Measurements from ENCODE around the gene INTS15. TPM values are rescaled to one million over a fixed set of nuclear protein-coding genes. Genes with fewer than 3 reads are reported as not detected.

Gene INTS15
- total RNA-seq = 7.8 and 9.9 TPM in 2 replicates

DNA sequence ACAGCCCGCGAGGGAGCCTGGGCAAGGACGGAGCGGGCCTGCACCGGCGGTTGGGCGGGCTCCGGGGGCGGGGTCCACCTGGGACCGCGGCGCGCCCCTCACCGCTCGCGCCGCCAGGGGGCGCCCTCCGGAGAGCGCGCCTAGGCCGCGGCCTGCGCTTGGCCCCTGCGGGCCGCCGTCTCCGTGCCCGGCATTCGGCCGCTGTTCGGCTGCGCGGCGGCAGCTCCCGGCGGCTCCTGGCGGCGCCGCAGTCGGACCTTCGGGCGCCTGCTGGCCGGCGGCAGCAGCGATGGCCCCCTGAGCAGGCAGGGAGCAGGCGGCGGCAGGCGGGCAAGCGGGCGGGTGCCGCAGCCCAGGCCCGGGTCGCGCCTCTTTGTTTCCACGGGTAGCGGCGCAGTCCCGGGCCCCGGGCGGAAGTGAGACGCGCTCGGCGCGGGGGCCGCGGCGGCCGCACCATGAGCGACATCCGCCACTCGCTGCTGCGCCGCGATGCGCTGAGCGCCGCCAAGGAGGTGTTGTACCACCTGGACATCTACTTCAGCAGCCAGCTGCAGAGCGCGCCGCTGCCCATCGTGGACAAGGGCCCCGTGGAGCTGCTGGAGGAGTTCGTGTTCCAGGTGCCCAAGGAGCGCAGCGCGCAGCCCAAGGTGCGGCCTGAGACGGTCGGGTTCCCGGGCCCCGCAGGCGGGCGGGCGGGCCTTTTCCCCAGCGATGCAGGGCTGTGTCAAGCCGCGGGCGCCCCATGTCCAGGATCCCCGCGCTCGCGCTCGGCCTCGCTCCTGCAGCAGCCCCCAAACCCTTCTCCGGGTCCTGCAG is at the start of gene INTS15:
INTS15 (plus strand) TSS at position 193 of the 816 bp plus-strand sequence; CDS start at position 456, 263 bp downstream.

DNA sequence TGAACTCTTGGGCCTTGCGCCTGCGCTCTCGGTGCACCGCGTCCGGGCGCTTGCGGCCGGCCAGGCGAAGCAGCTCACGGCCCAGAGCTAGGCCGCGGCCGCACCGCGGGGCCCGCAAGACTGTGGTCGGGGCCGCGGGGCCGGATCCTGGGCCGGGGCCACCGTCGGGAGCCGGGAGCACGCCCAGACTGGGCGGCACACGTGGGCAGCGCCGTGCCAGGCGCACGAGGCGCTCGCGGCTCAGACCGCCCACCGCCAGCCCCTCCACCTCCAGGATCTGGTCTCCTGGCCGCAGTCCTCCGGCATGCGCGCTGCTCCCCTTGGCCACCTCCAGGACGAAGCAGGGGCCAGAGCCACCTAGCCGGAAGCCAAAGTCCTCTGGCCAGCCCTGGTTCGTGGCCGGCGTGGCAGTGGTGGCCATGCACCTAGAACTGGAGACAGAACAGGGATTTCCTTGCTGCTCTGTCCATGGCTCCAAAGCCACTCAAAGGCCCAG is 38.8 kb upstream of the INTS15 start, which contains the start of gene GRID2IP:
GRID2IP (minus strand) TSS at position 446 of the 496 bp plus-strand sequence; CDS start at position 421, 25 bp downstream.

DNA sequence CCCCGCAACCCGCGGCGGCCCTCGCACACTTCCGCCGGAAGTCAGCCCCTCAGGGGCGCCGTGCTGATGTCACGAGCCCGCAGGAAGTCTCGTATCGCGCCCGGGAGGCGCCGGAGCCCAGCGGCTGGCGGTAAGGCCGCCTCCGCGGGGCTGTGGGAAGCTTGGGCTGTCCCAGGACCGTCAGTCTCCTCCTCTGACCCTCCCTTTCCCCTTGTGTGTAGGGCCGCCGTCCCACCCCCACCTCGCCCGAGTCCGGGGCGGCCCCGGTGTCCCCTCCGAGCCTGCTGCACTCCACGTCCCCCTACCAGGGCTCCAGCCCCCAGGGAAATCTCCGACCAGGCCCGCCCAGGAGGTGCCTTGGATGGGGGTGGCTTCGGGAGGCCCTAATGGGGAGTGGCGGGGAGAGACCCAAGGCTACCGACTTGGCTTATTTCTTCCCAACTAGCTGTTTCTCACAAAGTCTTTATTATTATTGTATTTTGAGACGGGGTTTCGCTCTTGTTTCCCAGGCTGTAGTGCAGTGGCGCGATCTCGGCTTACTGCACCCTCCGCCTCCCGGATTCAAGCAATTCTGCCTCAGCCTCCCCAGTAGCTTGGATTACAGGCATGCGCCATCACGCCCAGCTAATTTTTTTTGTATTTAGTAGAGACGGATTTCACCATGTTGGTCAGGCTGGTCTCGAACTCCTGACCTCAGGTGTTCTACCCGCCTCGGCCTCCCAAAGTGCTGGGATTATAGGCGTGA is 12.3 kb upstream of the INTS15 start, which contains the start of gene ZDHHC4:
ZDHHC4 (plus strand) TSS at position 86 of the 745 bp plus-strand sequence. CDS start 3,108 bp downstream, outside the sequence.

DNA sequence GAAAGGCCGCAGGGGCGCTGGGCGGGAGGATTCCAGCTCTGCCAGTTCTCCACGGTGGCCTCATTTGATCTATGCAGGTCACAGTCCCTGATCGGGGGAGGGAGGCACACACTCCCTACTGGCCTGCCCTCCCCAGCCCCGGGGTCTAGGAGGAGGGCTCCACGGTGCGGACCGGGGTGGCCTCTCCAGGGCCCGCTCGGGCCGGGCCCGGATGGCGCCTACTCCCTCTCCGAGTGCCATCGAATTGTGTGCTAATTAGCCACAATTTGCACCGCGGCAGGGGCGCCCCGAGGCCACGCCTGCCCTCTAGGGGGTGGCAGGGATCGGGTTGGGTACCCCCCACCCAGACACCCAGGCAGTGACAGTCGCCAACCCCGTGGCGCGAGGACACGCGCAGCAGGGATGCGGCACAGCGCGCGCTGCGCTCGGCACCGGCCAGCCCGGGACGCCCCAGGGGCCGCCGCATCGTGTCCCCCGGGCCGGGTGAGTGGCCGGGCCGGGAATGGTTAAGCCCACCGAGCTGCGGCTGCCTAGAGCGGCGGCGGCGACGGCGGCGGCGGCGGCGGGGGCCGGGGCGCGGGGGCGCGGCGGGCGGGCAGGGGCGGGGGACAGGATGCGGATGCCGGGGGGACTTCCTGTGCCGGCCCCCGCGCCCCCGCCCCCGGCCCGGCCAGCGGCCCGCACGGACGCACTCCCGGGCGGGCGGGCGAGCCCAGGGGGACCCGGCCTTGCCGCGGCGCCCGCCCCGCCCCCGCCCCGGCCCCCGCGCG is 25.3 kb downstream of the INTS15 start, which contains the start of gene ZNF853:
ZNF853 (plus strand) TSS at position 658 of the 770 bp plus-strand sequence. CDS start 565 bp downstream, outside the sequence.

DNA sequence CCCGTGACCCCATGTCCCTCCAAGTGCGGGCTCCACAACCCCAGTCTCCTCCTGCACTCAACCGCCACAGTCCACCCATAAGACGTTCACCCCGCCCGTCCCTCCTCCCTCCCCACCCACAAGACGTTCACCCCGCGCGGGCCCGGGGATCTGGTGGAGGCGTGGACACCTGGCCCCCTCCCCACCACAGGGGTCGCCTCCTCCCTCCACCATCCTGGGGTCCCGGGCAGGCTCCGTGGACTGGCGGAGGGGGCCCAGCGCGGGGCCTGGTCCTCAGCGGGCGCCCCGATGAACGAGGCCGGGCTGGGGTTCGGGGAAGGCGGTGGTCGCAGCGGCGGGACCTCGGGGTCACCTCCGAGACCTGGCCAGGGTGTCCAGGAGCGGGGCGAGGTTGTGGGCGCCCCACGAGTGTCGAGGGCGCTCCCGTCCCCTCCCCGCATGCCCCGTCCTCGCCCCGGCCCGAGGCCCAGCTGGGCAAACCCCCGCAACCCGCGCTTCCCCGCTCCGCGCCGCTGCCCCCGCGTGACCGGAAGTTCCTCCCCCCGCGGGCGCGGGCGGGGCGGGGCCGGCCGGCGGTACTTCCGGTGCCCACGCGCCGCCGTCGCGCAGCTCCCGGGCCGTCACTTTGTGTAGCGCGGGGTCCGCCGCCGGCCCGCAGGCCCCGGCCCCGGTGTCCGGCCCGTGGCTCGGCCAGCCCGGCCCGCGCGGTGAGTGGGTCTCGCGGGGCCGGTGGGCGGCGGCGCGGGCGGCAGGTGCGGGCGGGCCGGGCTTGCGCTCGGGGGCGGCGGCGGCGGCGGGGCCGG is 47.1 kb downstream of the INTS15 start, which contains the start of gene ZNF316:
ZNF316 (plus strand) TSS at position 578 of the 803 bp plus-strand sequence. CDS start 5,092 bp downstream, outside the sequence.

Other genes with a start within 250 kb of the INTS15 start
- 9.1 and 15.2 TPM in 2 replicates for gene FAM220A, start 241.1 kb upstream of the INTS15 start, total RNA-seq
- 41.9 and 104 TPM in 2 replicates for gene RAC1, start 215.5 kb upstream of the INTS15 start, total RNA-seq
- gene DAGLB, start 142.1 kb upstream of the INTS15 start, total RNA-seq = 18.8 and 21.9 TPM in 2 replicates
- gene KDELR2, start 105.9 kb upstream of the INTS15 start, total RNA-seq = 90.0 and 125 TPM in 2 replicates
- gene GRID2IP, start 38.6 kb upstream of the INTS15 start, total RNA-seq = under 0.01 TPM in 1 of 2 replicates, not detected in the other
- gene ZDHHC4, start 12.6 kb upstream of the INTS15 start, total RNA-seq = 20.2 and 50.6 TPM in 2 replicates
- 0.16 and 1.9 TPM in 2 replicates for gene ZNF853, start 25.6 kb downstream of the INTS15 start, total RNA-seq
- 7.4 and 17.0 TPM in 2 replicates for gene ZNF316, start 47.3 kb downstream of the INTS15 start, total RNA-seq
- gene ZNF12, start 116.9 kb downstream of the INTS15 start, total RNA-seq = 7.3 and 17.2 TPM in 2 replicates
- gene RSPH10B2, start 164.1 kb downstream of the INTS15 start, total RNA-seq = under 0.01 and 0.50 TPM in 2 replicates
- gene CCZ1B, start 236.3 kb downstream of the INTS15 start, total RNA-seq = 69.1 and 123 TPM in 2 replicates